ENCODE data around the gene MACROH2A1. TPM values are rescaled to one million over a fixed set of nuclear protein-coding genes. Genes with fewer than 3 reads are reported as not detected.

The MACROH2A1 gene
- polyA plus RNA-seq, 1 of the 3 experiments (the other 2 are of a cell fraction), result 165 TPM

DNA sequence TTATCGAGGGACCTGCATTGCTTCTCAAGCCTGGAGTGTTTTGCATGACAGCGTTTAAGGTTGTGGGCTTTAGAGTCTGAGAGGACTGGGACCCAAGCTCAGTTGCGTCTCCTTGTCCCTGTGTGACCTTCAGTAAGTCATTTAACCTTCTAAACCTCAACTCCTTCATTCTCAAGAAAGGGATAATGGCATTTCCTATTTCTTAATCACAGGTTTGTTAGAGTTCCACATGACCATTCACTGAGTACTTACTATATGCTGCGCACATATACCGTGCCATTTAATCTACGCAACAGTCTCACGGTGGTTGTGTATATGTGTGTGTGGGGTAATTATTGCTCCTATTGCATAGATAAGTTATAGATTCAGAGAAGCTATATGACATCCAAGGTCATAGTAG, 76.3 kb downstream of the MACROH2A1 start:
- no peaks in the 10 kb centered on the region for H3F3A ChIP-seq (replicated peaks; ENCODE audit: insufficient read depth)
- H3K9ac ChIP-seq, result no peak overlapping the region
- H3K9me3 ChIP-seq, result no peaks in the 10 kb centered on the region
- TF ChIP-seq NRF1 (IDR thresholded peaks at IDR 0.05; ENCODE audit: low read depth, low read length), result no peak
- no peak for TF ChIP-seq USF1 (IDR thresholded peaks at IDR 0.05; ENCODE audit: borderline replicate concordance, low read depth)
- TF ChIP-seq EP300 (IDR thresholded peaks at IDR 0.05; ENCODE audit: borderline replicate concordance in 1 of 2, low read depth in 1 of 2, low read length in 1 of 2), result no peak
- TF ChIP-seq CHD2 (IDR thresholded peaks at IDR 0.05; ENCODE audit: low read length, partially characterized antibody), result no peak
- TF ChIP-seq IRF3 (IDR thresholded peaks at IDR 0.05; ENCODE audit: low read depth, low read length), result no peak
- no peak for TF ChIP-seq RAD21 (IDR thresholded peaks at IDR 0.05; ENCODE audit: low read length)
- no peak for TF ChIP-seq ELF1 (IDR thresholded peaks at IDR 0.05)
- no peak for TF ChIP-seq RFX5 (IDR thresholded peaks at IDR 0.05; ENCODE audit: low read length)
- TF ChIP-seq TEAD4 (IDR thresholded peaks at IDR 0.05; ENCODE audit: borderline replicate concordance, insufficient read depth), result no peak
- TF ChIP-seq EZH2phosphoT487 (IDR thresholded peaks at IDR 0.05; ENCODE audit: borderline replicate concordance, low read depth), result no peak
- no peak for TF ChIP-seq MEF2A (IDR thresholded peaks at IDR 0.05; ENCODE audit: borderline replicate concordance, low read depth)
- TF ChIP-seq PBX3 (IDR thresholded peaks at IDR 0.05), result no peak
- no peaks in the 10 kb centered on the region for H3K79me2 ChIP-seq (ENCODE audit: insufficient read depth)
- DNase-seq, result no peak
- no peaks in the 10 kb centered on the region for H3K36me3 ChIP-seq (replicated peaks in 1 of 2; ENCODE audit: control insufficient read depth in 1 of 2, insufficient read depth in 2 of 2, low read length in 1 of 2)
- POLR2A ChIA-PET, result no interaction called here
- CTCF ChIA-PET, result interaction anchor here (0.6 to 3.2 kb wide), 5 partner anchors 9 to 760 kb away, joined by 3 to 17 read pairs (median 3); no protein-coding TSS in a partner anchor
- H3K4me3 ChIP-seq (ENCODE audit: low read depth in 2 of 2, low read length in 1 of 2), result no peak overlapping the region
- no peak overlapping the region for H3K4me2 ChIP-seq
- WGBS (ENCODE audit: low lambda C conversion rate), result 87% methylated on average over 7 of the region's 7 CpGs
- H4K20me1 ChIP-seq (ENCODE audit: insufficient read depth), result no peaks in the 10 kb centered on the region
- H2AFZ ChIP-seq (ENCODE audit: low read depth), result no peak overlapping the region
- no peaks in the 10 kb centered on the region for H3K9me2 ChIP-seq
- no peaks in the 10 kb centered on the region for H3K27me3 ChIP-seq (ENCODE audit: insufficient read depth)
- H3K27ac ChIP-seq (ENCODE audit: low read depth in 2 of 2, low read length in 1 of 2), result no peak overlapping the region
- H3K4me1 ChIP-seq (ENCODE audit: control insufficient read depth in 1 of 2, insufficient read depth in 2 of 2, low read depth in 1 of 2, low read length in 1 of 2), result no peaks in the 10 kb centered on the region; a peak in 1 of 4 replicates

GRCh38 chr5:135322271-135322670, 76.8 kb downstream of the MACROH2A1 start:
- H3K4me3 ChIP-seq (ENCODE audit: low read depth in 2 of 2, low read length in 1 of 2), result no peak overlapping the region
- no peak for DNase-seq
- TF ChIP-seq RXRA (IDR thresholded peaks at IDR 0.05; ENCODE audit: borderline replicate concordance, low read depth) (no peak), NRF1 (IDR thresholded peaks at IDR 0.05; ENCODE audit: low read depth, low read length) (no peak), TEAD4 (IDR thresholded peaks at IDR 0.05; ENCODE audit: borderline replicate concordance, insufficient read depth) (no peak), TCF12 (IDR thresholded peaks at IDR 0.05) (no peak), RCOR1 (IDR thresholded peaks at IDR 0.05; ENCODE audit: low read length) (no peak), MXI1 (IDR thresholded peaks at IDR 0.05; ENCODE audit: low read depth, low read length) (no peak), EP300 (IDR thresholded peaks at IDR 0.05; ENCODE audit: borderline replicate concordance in 1 of 2, low read depth in 1 of 2, low read length in 1 of 2) (no peak)
- TF ChIP-seq, protein P1, sequence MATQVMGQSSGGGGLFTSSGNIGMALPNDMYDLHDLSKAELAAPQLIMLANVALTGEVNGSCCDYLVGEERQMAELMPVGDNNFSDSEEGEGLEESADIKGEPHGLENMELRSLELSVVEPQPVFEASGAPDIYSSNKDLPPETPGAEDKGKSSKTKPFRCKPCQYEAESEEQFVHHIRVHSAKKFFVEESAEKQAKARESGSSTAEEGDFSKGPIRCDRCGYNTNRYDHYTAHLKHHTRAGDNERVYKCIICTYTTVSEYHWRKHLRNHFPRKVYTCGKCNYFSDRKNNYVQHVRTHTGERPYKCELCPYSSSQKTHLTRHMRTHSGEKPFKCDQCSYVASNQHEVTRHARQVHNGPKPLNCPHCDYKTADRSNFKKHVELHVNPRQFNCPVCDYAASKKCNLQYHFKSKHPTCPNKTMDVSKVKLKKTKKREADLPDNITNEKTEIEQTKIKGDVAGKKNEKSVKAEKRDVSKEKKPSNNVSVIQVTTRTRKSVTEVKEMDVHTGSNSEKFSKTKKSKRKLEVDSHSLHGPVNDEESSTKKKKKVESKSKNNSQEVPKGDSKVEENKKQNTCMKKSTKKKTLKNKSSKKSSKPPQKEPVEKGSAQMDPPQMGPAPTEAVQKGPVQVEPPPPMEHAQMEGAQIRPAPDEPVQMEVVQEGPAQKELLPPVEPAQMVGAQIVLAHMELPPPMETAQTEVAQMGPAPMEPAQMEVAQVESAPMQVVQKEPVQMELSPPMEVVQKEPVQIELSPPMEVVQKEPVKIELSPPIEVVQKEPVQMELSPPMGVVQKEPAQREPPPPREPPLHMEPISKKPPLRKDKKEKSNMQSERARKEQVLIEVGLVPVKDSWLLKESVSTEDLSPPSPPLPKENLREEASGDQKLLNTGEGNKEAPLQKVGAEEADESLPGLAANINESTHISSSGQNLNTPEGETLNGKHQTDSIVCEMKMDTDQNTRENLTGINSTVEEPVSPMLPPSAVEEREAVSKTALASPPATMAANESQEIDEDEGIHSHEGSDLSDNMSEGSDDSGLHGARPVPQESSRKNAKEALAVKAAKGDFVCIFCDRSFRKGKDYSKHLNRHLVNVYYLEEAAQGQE (IDR thresholded peaks at IDR 0.05; ENCODE audit: low read depth, low read length), result no peak
- H3K4me1 ChIP-seq (ENCODE audit: control insufficient read depth in 1 of 2, insufficient read depth in 2 of 2, low read depth in 1 of 2, low read length in 1 of 2), result no peaks in the 10 kb centered on the region; a peak in 1 of 4 replicates
- no peaks in the 10 kb centered on the region for H3K27me3 ChIP-seq (ENCODE audit: insufficient read depth)
- whole genome bisulfite sequencing (ENCODE audit: low lambda C conversion rate), result 77% methylated on average over 4 of the region's 4 CpGs
- H3K27ac ChIP-seq (ENCODE audit: low read depth in 2 of 2, low read length in 1 of 2), result no peak overlapping the region
- H3K9ac ChIP-seq, result no peak overlapping the region
- no peaks in the 10 kb centered on the region for H3K9me3 ChIP-seq
- no peaks in the 10 kb centered on the region for H3F3A ChIP-seq (replicated peaks; ENCODE audit: insufficient read depth)
- no peak overlapping the region for H2AFZ ChIP-seq (ENCODE audit: low read depth)
- ChIA-PET POLR2A (no interaction called here), CTCF (interaction anchor here (0.6 to 3.2 kb wide), 3 partner anchors 9 to 56 kb away, joined by 3 to 17 read pairs (median 3); no protein-coding TSS in a partner anchor)
- no peaks in the 10 kb centered on the region for H3K9me2 ChIP-seq
- no peaks in the 10 kb centered on the region for H4K20me1 ChIP-seq (ENCODE audit: insufficient read depth)
- no peak overlapping the region for H3K4me2 ChIP-seq
- no peaks in the 10 kb centered on the region for H3K79me2 ChIP-seq (ENCODE audit: insufficient read depth)
- H3K36me3 ChIP-seq (replicated peaks in 1 of 2; ENCODE audit: control insufficient read depth in 1 of 2, insufficient read depth in 2 of 2, low read length in 1 of 2), result no peaks in the 10 kb centered on the region

All from SK-N-SH (cell line).